Caco-2 (cell line): Measurements from ENCODE around the gene DPP4. TPM values are rescaled to one million over a fixed set of nuclear protein-coding genes. Genes with fewer than 3 reads are reported as not detected.

Source experiments
- BruUV-seq: library from RNA; stranded (reverse); fragments of 400-500 nt; replicated peaks from 2 replicates; lab custom pipeline; 2021; lab: Mats Ljungman, UMichigan
- CTCF ChIA-PET: fragments of 300-600 bp; sonication (Branson Sonifier 250); formaldehyde crosslinking; loops from one replicate; lab custom pipeline; 2022; ENCODE audit warnings: antibody characterized with exemption; lab: Charles Lee
- POLR2A ChIA-PET: fragments of 300-600 bp; sonication (Branson Sonifier 250); formaldehyde crosslinking; loops from one replicate; lab custom pipeline; 2022; ENCODE audit warnings: antibody characterized with exemption; lab: Charles Lee
- DNase-seq, 2 experiments: peaks; one replicate each; pipeline versions ENCODE4 v3.0.0 to v3.0.0-alpha.2; 2020 to 2022
- H3K27me3 ChIP-seq: replicated peaks from 2 replicates; pipeline ENCODE4 v1.6.0; 2011; ENCODE audit warnings: low read length; ENCODE audit not compliant: control insufficient read depth, insufficient read depth
- H3K36me3 ChIP-seq: 2 replicates; pipeline ENCODE4 v1.5.1; 2011; ENCODE audit warnings: low read length; ENCODE audit not compliant: control insufficient read depth, insufficient read depth
- H3K4me1 ChIP-seq: fragments of 250-450 bp; sonication (Bioruptor Pico); 2 replicates; pipeline ENCODE4 v1.5.1; 2020; ENCODE audit warnings: mild to moderate bottlenecking
- H3K4me3 ChIP-seq: 2 replicates; pipeline ENCODE4 v1.5.1; 2011; ENCODE audit warnings: low read depth, mild to moderate bottlenecking, control low read depth, low read length
- H3K9me3 ChIP-seq: fragments of 250-450 bp; sonication (Bioruptor Pico); 2 replicates; pipeline ENCODE4 v1.5.1; 2020; ENCODE audit warnings: mild to moderate bottlenecking, moderate library complexity
- H3K27ac Mint-ChIP-seq: one replicate; pipeline ENCODE4 v1.8.0; 2022; ENCODE audit warnings: mixed read lengths; ENCODE audit not compliant: unreplicated experiment
- H3K27me3 Mint-ChIP-seq: one replicate; pipeline ENCODE4 v1.8.0; 2022; ENCODE audit warnings: mixed read lengths; ENCODE audit not compliant: insufficient read depth, unreplicated experiment
- H3K36me3 Mint-ChIP-seq: one replicate; pipeline ENCODE4 v1.8.0; 2022; ENCODE audit warnings: mild to moderate bottlenecking, mixed read lengths; ENCODE audit not compliant: insufficient read depth, unreplicated experiment
- H3K4me1 Mint-ChIP-seq: one replicate; pipeline ENCODE4 v1.8.0; 2022; ENCODE audit warnings: low read depth, mixed read lengths; ENCODE audit not compliant: unreplicated experiment
- H3K4me3 Mint-ChIP-seq: one replicate; pipeline ENCODE4 v1.8.0; 2022; ENCODE audit warnings: mild to moderate bottlenecking, moderate library complexity, mixed read lengths; ENCODE audit not compliant: unreplicated experiment
- H3K9me3 Mint-ChIP-seq: one replicate; pipeline ENCODE4 v1.8.0; 2022; ENCODE audit warnings: mixed read lengths; ENCODE audit not compliant: unreplicated experiment
- intact Hi-C: fragments of 100-400 bp; cut with micrococcal nuclease; formaldehyde crosslinking; loops from one replicate; pipeline ENCODE4 v1.10.0; 2022; ENCODE audit not compliant: unreplicated experiment
- total RNA-seq: library from RNA; stranded (reverse); gene quantifications from 2 replicates; pipeline ENCODE4 v1.2.3, GENCODE V29; 2022
- TF ChIP-seq, protein P1 (sequence below), 2 experiments: fragments of 200-600 bp in 1 of 2; IDR thresholded peaks; 1 replicate in 1 of 2; 2 replicates in 1 of 2; pipeline versions ENCODE4 v1.5.1 to v1.8.0; 2011 to 2022; ENCODE audit warnings: antibody characterized with exemption in 1 of 2, control low read depth in 1 of 2, inconsistent platforms in 1 of 2, low read depth in 1 of 2, low read length in 1 of 2, mild to moderate bottlenecking in 1 of 2, moderate library complexity in 1 of 2; ENCODE audit not compliant: insufficient read depth in 1 of 2, severe bottlenecking in 1 of 2, unreplicated experiment in 1 of 2

The DPP4 gene
- total RNA-seq, 1 experiment from 2014 or later: 190 TPM

DNA sequence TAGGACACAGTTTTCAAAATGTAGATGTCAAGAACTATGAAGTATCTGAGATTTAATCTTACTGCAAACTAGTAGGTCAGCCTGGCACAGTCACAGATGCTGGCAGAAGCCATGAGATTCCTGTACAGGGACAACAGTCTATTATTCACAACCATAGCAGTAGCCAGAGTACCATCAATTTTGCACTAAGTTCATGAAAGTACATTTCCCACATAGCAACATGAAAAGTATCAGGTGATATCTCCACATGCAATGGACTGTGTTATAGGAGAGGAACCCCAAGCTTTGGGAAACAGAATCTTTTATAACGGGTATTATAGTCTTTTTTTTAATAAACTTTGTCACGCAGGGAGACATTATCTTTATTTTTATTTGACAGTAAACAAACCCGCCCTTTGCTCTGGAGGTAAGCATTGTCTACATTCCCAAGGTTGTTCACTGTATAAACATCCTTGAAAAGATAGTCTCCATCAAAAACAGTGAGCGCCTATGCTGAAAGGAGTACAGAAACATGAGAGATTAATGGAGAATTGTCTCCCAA is 33.4 kb upstream of the DPP4 start:
- peaks cover 60% of the 10 kb centered on the region for H3K4me1 ChIP-seq
- ChIA-PET POLR2A (no interaction called here), CTCF (no interaction called here)
- H3K27me3 Mint-ChIP-seq: no peaks in the 10 kb centered on the region
- H3K4me3 Mint-ChIP-seq: peak overlapping the region; percentile 21
- no peaks in the 10 kb centered on the region for H3K9me3 ChIP-seq
- peak overlapping the region; percentile 73 for H3K27ac Mint-ChIP-seq
- H3K4me1 Mint-ChIP-seq: peaks cover 30% of the 10 kb centered on the region
- BruUV-seq: no TSS peak
- H3K4me3 ChIP-seq: no peak overlapping the region
- peaks cover 3% of the 10 kb centered on the region for H3K9me3 Mint-ChIP-seq
- intact Hi-C loops: loop anchor here (1.0 kb wide), 3 partner anchors 16 to 41 kb away; partner anchors contain the start of gene DPP4
- H3K36me3 Mint-ChIP-seq: no peaks in the 10 kb centered on the region
- DNase-seq: peak in 1 of 2 experiments; percentile 55
- TF ChIP-seq, protein P1, sequence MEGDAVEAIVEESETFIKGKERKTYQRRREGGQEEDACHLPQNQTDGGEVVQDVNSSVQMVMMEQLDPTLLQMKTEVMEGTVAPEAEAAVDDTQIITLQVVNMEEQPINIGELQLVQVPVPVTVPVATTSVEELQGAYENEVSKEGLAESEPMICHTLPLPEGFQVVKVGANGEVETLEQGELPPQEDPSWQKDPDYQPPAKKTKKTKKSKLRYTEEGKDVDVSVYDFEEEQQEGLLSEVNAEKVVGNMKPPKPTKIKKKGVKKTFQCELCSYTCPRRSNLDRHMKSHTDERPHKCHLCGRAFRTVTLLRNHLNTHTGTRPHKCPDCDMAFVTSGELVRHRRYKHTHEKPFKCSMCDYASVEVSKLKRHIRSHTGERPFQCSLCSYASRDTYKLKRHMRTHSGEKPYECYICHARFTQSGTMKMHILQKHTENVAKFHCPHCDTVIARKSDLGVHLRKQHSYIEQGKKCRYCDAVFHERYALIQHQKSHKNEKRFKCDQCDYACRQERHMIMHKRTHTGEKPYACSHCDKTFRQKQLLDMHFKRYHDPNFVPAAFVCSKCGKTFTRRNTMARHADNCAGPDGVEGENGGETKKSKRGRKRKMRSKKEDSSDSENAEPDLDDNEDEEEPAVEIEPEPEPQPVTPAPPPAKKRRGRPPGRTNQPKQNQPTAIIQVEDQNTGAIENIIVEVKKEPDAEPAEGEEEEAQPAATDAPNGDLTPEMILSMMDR (IDR thresholded peaks at IDR 0.05; ENCODE audit: insufficient read depth in 1 of 2, low read depth in 1 of 2, low read length in 1 of 2, severe bottlenecking in 1 of 2, unreplicated experiment in 1 of 2): no peak
- H3K27me3 ChIP-seq: no peaks in the 10 kb centered on the region
- H3K36me3 ChIP-seq: no peaks in the 10 kb centered on the region

DNA sequence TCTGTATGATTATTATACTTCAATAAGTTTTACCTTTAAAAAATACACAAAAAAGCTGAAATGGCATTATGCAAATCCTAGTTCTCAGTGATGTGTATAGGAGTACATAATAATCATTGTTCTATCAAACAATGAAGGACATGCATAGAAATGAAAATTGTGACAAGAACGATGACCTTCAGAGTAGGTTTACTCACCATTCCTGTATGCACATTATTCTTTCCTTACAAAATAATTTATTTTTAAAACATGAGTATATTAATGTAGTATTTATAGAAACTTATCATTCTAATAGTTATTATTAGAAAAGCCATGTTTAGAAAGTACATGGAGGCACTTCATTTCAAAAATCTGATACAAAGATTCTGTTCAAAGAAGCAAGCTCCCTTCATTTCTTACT is 32.7 kb upstream of the DPP4 start:
- no peak overlapping the region for H3K4me3 ChIP-seq
- Mint-ChIP-seq H3K4me3 (no peak overlapping the region), H3K4me1 (peaks cover 26% of the 10 kb centered on the region), H3K36me3 (no peaks in the 10 kb centered on the region), H3K9me3 (peaks cover 10% of the 10 kb centered on the region), H3K27me3 (no peaks in the 10 kb centered on the region), H3K27ac (no peak overlapping the region)
- H3K9me3 ChIP-seq: no peaks in the 10 kb centered on the region
- TF ChIP-seq, protein P1 (IDR thresholded peaks at IDR 0.05; ENCODE audit: insufficient read depth in 1 of 2, low read depth in 1 of 2, low read length in 1 of 2, severe bottlenecking in 1 of 2, unreplicated experiment in 1 of 2): no peak
- no TSS peak for BruUV-seq
- no peak for DNase-seq
- H3K4me1 ChIP-seq: peaks cover 53% of the 10 kb centered on the region
- H3K36me3 ChIP-seq: no peaks in the 10 kb centered on the region
- POLR2A ChIA-PET: no interaction called here
- CTCF ChIA-PET: no interaction called here
- H3K27me3 ChIP-seq: no peaks in the 10 kb centered on the region
- intact Hi-C loops: loop anchor here (1.0 kb wide), 3 partner anchors 15 to 40 kb away; partner anchors contain the start of gene DPP4

DNA sequence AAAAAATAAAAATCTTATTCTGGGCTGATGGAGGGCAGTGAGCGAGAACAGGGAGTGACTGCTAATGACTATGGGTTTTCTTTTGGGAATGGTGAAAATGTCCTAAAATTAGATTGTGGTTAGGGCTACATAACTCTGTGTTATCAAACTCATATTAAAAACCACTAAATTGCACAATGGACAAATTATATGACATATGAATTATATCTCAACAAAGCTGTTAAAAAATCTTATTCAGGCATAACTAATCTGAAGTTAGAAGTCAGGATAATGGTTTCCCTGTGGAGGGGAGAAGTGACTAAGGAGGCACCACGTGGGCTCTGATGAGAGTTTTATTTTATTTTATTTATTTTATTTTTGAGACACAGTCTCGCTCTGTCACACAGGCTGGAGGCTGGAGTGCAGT is 32.1 kb upstream of the DPP4 start:
- intact Hi-C loops: no loop called here
- POLR2A ChIA-PET: no interaction called here

More for the DNA sequence above, 32.1 kb upstream of the DPP4 start:
- H3K9me3 Mint-ChIP-seq: peaks cover 16% of the 10 kb centered on the region
- Histone ChIP-seq H3K4me1 (peaks cover 48% of the 10 kb centered on the region), H3K4me3 (no peak overlapping the region), H3K36me3 (no peaks in the 10 kb centered on the region), H3K27me3 (no peaks in the 10 kb centered on the region), H3K9me3 (no peaks in the 10 kb centered on the region)
- no peak overlapping the region for H3K4me3 Mint-ChIP-seq
- H3K27ac Mint-ChIP-seq: peak overlapping the region; percentile 54
- TF ChIP-seq, protein P1 (IDR thresholded peaks at IDR 0.05; ENCODE audit: insufficient read depth in 1 of 2, low read depth in 1 of 2, low read length in 1 of 2, severe bottlenecking in 1 of 2, unreplicated experiment in 1 of 2): no peak
- no peaks in the 10 kb centered on the region for H3K36me3 Mint-ChIP-seq
- CTCF ChIA-PET: no interaction called here
- no TSS peak for BruUV-seq
- no peak for DNase-seq
- H3K27me3 Mint-ChIP-seq: no peaks in the 10 kb centered on the region
- peaks cover 24% of the 10 kb centered on the region for H3K4me1 Mint-ChIP-seq
